CD4-positive, alpha-beta T cell treated with Interleukin-12 subunit alpha and Interleukin-12 subunit beta, for 1 hour (primary cell): Measurements from ENCODE around the gene ZPR1.
A peak's percentile ranks its signal among the peaks of the same experiment; 100 is the strongest.
"Not testable (repeated sequence)": the region's sequence is repeated elsewhere in the genome, so short reads cannot be mapped to it uniquely, and the experiment has no call there.

Experiments used
- DNase-seq: peaks from one replicate; pipeline ENCODE4 v3.0.0-alpha.2; 2020

Gene ZPR1

GRCh38 chr11:116792144-116792868, 4.5 kb upstream of the ZPR1 start:
- no peak for DNase-seq

- no peak for DNase-seq
Observed at GRCh38 chr11:116791813-116792143, 4.0 kb upstream of the ZPR1 start, which contains the start of gene APOA5. APOA5 (minus strand) TSS chr11:116791879; CDS start chr11:116791860, 19 bp downstream.

GRCh38 chr11:116791002-116791812, 3.4 kb upstream of the ZPR1 start:
- peak; percentile 78 for DNase-seq

- no peak for DNase-seq
Observed at GRCh38 chr11:116790167-116791001, 2.6 kb upstream of the ZPR1 start.

- no peak for DNase-seq
Observed at GRCh38 chr11:116788975-116789374, 1.2 kb upstream of the ZPR1 start.

GRCh38 chr11:116788534-116788933, 711 bp upstream of the ZPR1 start:
- DNase-seq: no peak

- DNase-seq: no peak
Observed at GRCh38 chr11:116787436-116787785, 412 bp downstream of the ZPR1 start.

GRCh38 chr11:116786966-116787365, 857 bp downstream of the ZPR1 start:
- no peak for DNase-seq

GRCh38 chr11:116786326-116786725, 1.5 kb downstream of the ZPR1 start:
- no peak for DNase-seq

- no peak for DNase-seq
Observed at GRCh38 chr11:116782728-116783127, 5.1 kb downstream of the ZPR1 start.

- DNase-seq: no peak
Observed at GRCh38 chr11:116778556-116778955, 9.3 kb downstream of the ZPR1 start.

GRCh38 chr11:116777056-116777455, 10.8 kb downstream of the ZPR1 start:
- DNase-seq: no peak

GRCh38 chr11:116776522-116776984, 11.3 kb downstream of the ZPR1 start:
- DNase-seq: no peak

- DNase-seq: no peak
Observed at GRCh38 chr11:116775975-116776374, 11.8 kb downstream of the ZPR1 start.

GRCh38 chr11:116774661-116775060, 13.2 kb downstream of the ZPR1 start:
- DNase-seq: no peak

GRCh38 chr11:116773203-116774097, 14.4 kb downstream of the ZPR1 start:
- DNase-seq: no peak

- peak; percentile 95 for DNase-seq
Observed at GRCh38 chr11:116772443-116773202, 15.2 kb downstream of the ZPR1 start, which contains the start of gene BUD13. BUD13 (minus strand) TSS chr11:116772987; CDS start chr11:116772964, 23 bp downstream.

- no peak for DNase-seq
Observed at GRCh38 chr11:116771935-116772334, 15.9 kb downstream of the ZPR1 start.

- DNase-seq: no peak
Observed at GRCh38 chr11:116762132-116762531, 25.7 kb downstream of the ZPR1 start.

GRCh38 chr11:116756044-116756443, 31.8 kb downstream of the ZPR1 start:
- not testable (repeated sequence) for DNase-seq

GRCh38 chr11:116750070-116750718, 37.6 kb downstream of the ZPR1 start:
- no peak for DNase-seq
